ENCODE data around the gene KRT71. TPM values are rescaled to one million over a fixed set of nuclear protein-coding genes. Genes with fewer than 3 reads are reported as not detected.

Gene KRT71
- total RNA-seq, 2 experiments from 2014 or later, result not detected

GRCh38 chr12:52570511-52570910 lies 17.6 kb upstream of the KRT71 start:
- no TSS peak for BruUV-seq (replicated peaks)
- Histone ChIP-seq H3K9me3 (ENCODE audit: low read length) (no peaks in the 10 kb centered on the region), H3K9me2 (ENCODE audit: insufficient read depth, low read length) (no peaks in the 10 kb centered on the region), H3K79me2 (ENCODE audit: insufficient read depth, low read depth, low read length) (no peaks in the 10 kb centered on the region), H4K20me1 (ENCODE audit: insufficient read depth, low read length) (no peaks in the 10 kb centered on the region), H3K27ac (ENCODE audit: low read depth, low read length, poor library complexity, severe bottlenecking) (no peak overlapping the region), H3K4me1 (ENCODE audit: insufficient read depth, low read length, poor library complexity, severe bottlenecking) (no peaks in the 10 kb centered on the region), H3K4me3 (ENCODE audit: low read depth, low read length, poor library complexity, severe bottlenecking) (no peak overlapping the region), H2AFZ (ENCODE audit: low read length) (no peak overlapping the region), H3K36me3 (ENCODE audit: insufficient read depth, low read length) (no peaks in the 10 kb centered on the region), H3K4me2 (ENCODE audit: low read length) (no peak overlapping the region)
- CTCF ChIA-PET (ENCODE audit: unreplicated experiment), result no interaction called here
- intact Hi-C loops (cut with micrococcal nuclease; ENCODE audit: unreplicated experiment), result no loop called here
- POLR2A ChIA-PET, result interaction anchor here (1.0 kb wide), 1 partner anchor 8 kb away, joined by 4 read pairs; no protein-coding TSS in a partner anchor
- no peak for DNase-seq (ENCODE audit: low spot score)
- TF ChIP-seq CTCF (conservative IDR thresholded peaks at IDR 0.05; ENCODE audit: low read length), result no peak
- no peak for TF ChIP-seq EZH2phosphoT487 (IDR thresholded peaks at IDR 0.05; ENCODE audit: borderline replicate concordance, low read depth, low read length)

GRCh38 chr12:52568111-52568510 lies 15.2 kb upstream of the KRT71 start:
- ChIA-PET CTCF (ENCODE audit: unreplicated experiment) (no interaction called here), POLR2A (interaction anchor here (0.7 kb wide), 1 partner anchor 241 kb away, joined by 3 read pairs; no protein-coding TSS in a partner anchor)
- Histone ChIP-seq H2AFZ (ENCODE audit: low read length) (no peak overlapping the region), H3K9me2 (ENCODE audit: insufficient read depth, low read length) (no peaks in the 10 kb centered on the region), H3K9me3 (ENCODE audit: low read length) (no peaks in the 10 kb centered on the region), H4K20me1 (ENCODE audit: insufficient read depth, low read length) (no peaks in the 10 kb centered on the region), H3K36me3 (ENCODE audit: insufficient read depth, low read length) (no peaks in the 10 kb centered on the region), H3K4me2 (ENCODE audit: low read length) (no peak overlapping the region), H3K4me1 (ENCODE audit: insufficient read depth, low read length, poor library complexity, severe bottlenecking) (no peaks in the 10 kb centered on the region), H3K4me3 (ENCODE audit: low read depth, low read length, poor library complexity, severe bottlenecking) (no peak overlapping the region), H3K79me2 (ENCODE audit: insufficient read depth, low read depth, low read length) (no peaks in the 10 kb centered on the region), H3K27ac (ENCODE audit: low read depth, low read length, poor library complexity, severe bottlenecking) (no peak overlapping the region)
- TF ChIP-seq CTCF (conservative IDR thresholded peaks at IDR 0.05; ENCODE audit: low read length), result no peak
- TF ChIP-seq EZH2phosphoT487 (IDR thresholded peaks at IDR 0.05; ENCODE audit: borderline replicate concordance, low read depth, low read length), result no peak
- no peak for DNase-seq (ENCODE audit: low spot score)
- intact Hi-C loops (cut with micrococcal nuclease; ENCODE audit: unreplicated experiment), result no loop called here
- no TSS peak for BruUV-seq (replicated peaks)

- Histone ChIP-seq H3K4me2 (ENCODE audit: low read length) (no peak overlapping the region), H3K36me3 (ENCODE audit: insufficient read depth, low read length) (no peaks in the 10 kb centered on the region), H4K20me1 (ENCODE audit: insufficient read depth, low read length) (no peaks in the 10 kb centered on the region), H3K4me3 (ENCODE audit: low read depth, low read length, poor library complexity, severe bottlenecking) (no peak overlapping the region), H3K9me3 (ENCODE audit: low read length) (no peaks in the 10 kb centered on the region), H3K79me2 (ENCODE audit: insufficient read depth, low read depth, low read length) (no peaks in the 10 kb centered on the region), H3K27ac (ENCODE audit: low read depth, low read length, poor library complexity, severe bottlenecking) (no peak overlapping the region), H2AFZ (ENCODE audit: low read length) (no peak overlapping the region), H3K4me1 (ENCODE audit: insufficient read depth, low read length, poor library complexity, severe bottlenecking) (no peaks in the 10 kb centered on the region), H3K9me2 (ENCODE audit: insufficient read depth, low read length) (no peaks in the 10 kb centered on the region)
- BruUV-seq (replicated peaks), result no TSS peak
- intact Hi-C loops (cut with micrococcal nuclease; ENCODE audit: unreplicated experiment), result no loop called here
- ChIA-PET CTCF (ENCODE audit: unreplicated experiment) (no interaction called here), POLR2A (no interaction called here)
- no peak for DNase-seq (ENCODE audit: low spot score)
- TF ChIP-seq CTCF (conservative IDR thresholded peaks at IDR 0.05; ENCODE audit: low read length) (no peak), EZH2phosphoT487 (IDR thresholded peaks at IDR 0.05; ENCODE audit: borderline replicate concordance, low read depth, low read length) (no peak)
Observed at GRCh38 chr12:52566847-52567291, 13.9 kb upstream of the KRT71 start.
